ENCODE results near the gene RNF8.
"Not testable (repeated sequence)": the region's sequence is repeated elsewhere in the genome, so short reads cannot be mapped to it uniquely, and the experiment has no call there.

- not testable (repeated sequence) for TF ChIP-seq CTCF (conservative IDR thresholded peaks at IDR 0.05; ENCODE audit: low read depth, low read length); CEBPB (IDR thresholded peaks at IDR 0.05; ENCODE audit: low read depth, low read length); SMC3 (IDR thresholded peaks at IDR 0.05; ENCODE audit: low read depth, low read length); RAD21 (IDR thresholded peaks at IDR 0.05; ENCODE audit: low read length); POLR2A (IDR thresholded peaks at IDR 0.05; ENCODE audit: low read depth, low read length); MAZ (IDR thresholded peaks at IDR 0.05; ENCODE audit: borderline replicate concordance, low read depth, low read length); BHLHE40 (IDR thresholded peaks at IDR 0.05; ENCODE audit: low read depth, low read length)
Measured at GRCh38 chr6:37338317-37338716, 15.5 kb upstream of the RNF8 start.

Measured in IMR-90 (cell line).